Inflammatory macrophage treated with lipopolysaccharide for 1 hour (primary cell): ENCODE measurements around the gene WNK2.

Source experiments
- DNase-seq, 2 donors: peaks; one replicate each; pipeline ENCODE4 v3.0.0-alpha.2; 2020 to 2022

WNK2 gene

GRCh38 chr9:93219692-93220091, 35.8 kb downstream of the WNK2 start:
- DNase-seq, result no peak

- DNase-seq, result no peak
Measured at GRCh38 chr9:93220627-93221026, 36.7 kb downstream of the WNK2 start.

GRCh38 chr9:93221044-93221443, 37.1 kb downstream of the WNK2 start:
- no peak for DNase-seq

- DNase-seq, result peak in 1 of 2 donors; percentile 16
Measured at GRCh38 chr9:93222890-93223259, 38.9 kb downstream of the WNK2 start.

- DNase-seq, result peak in 1 of 2 donors; percentile 16
Measured at GRCh38 chr9:93223260-93224180, 39.6 kb downstream of the WNK2 start.

- peak in 1 of 2 donors; percentile 28 for DNase-seq
Measured at GRCh38 chr9:93224591-93224990, 40.7 kb downstream of the WNK2 start.

- DNase-seq, result peak; percentile 12 to 53
Measured at GRCh38 chr9:93225417-93225816, 41.5 kb downstream of the WNK2 start.

- DNase-seq, result no peak
Measured at GRCh38 chr9:93225892-93226291, 42.0 kb downstream of the WNK2 start.

GRCh38 chr9:93226819-93227218, 42.9 kb downstream of the WNK2 start:
- DNase-seq, result no peak

GRCh38 chr9:93228030-93228429, 44.1 kb downstream of the WNK2 start:
- no peak for DNase-seq

GRCh38 chr9:93228453-93228852, 44.5 kb downstream of the WNK2 start:
- DNase-seq, result no peak

- DNase-seq, result no peak
Measured at GRCh38 chr9:93229636-93230035, 45.7 kb downstream of the WNK2 start.

- no peak for DNase-seq
Measured at GRCh38 chr9:93230185-93230584, 46.2 kb downstream of the WNK2 start.

GRCh38 chr9:93230601-93231000, 46.7 kb downstream of the WNK2 start:
- DNase-seq, result no peak

- DNase-seq, result peak; percentile 86 to 89
Measured at GRCh38 chr9:93231121-93231694, 47.3 kb downstream of the WNK2 start.

GRCh38 chr9:93231716-93232115, 47.8 kb downstream of the WNK2 start:
- no peak for DNase-seq

GRCh38 chr9:93232388-93232960, 48.5 kb downstream of the WNK2 start:
- DNase-seq, result no peak

- DNase-seq, result no peak
Measured at GRCh38 chr9:93233033-93233432, 49.1 kb downstream of the WNK2 start.

GRCh38 chr9:93234600-93234999, 50.7 kb downstream of the WNK2 start:
- no peak for DNase-seq

GRCh38 chr9:93235300-93235960, 51.5 kb downstream of the WNK2 start:
- no peak for DNase-seq

- no peak for DNase-seq
Measured at GRCh38 chr9:93236541-93237206, 52.7 kb downstream of the WNK2 start.

GRCh38 chr9:93237540-93237939, 53.6 kb downstream of the WNK2 start:
- no peak for DNase-seq
